ENCODE measurements around the gene SYNE2. TPM values are rescaled to one million over a fixed set of nuclear protein-coding genes. Genes with fewer than 3 reads are reported as not detected.

The SYNE2 gene
- total RNA-seq, 4 donors from 2014 or later, result 136 to 323 (median 215) TPM

- TF ChIP-seq, protein P1, sequence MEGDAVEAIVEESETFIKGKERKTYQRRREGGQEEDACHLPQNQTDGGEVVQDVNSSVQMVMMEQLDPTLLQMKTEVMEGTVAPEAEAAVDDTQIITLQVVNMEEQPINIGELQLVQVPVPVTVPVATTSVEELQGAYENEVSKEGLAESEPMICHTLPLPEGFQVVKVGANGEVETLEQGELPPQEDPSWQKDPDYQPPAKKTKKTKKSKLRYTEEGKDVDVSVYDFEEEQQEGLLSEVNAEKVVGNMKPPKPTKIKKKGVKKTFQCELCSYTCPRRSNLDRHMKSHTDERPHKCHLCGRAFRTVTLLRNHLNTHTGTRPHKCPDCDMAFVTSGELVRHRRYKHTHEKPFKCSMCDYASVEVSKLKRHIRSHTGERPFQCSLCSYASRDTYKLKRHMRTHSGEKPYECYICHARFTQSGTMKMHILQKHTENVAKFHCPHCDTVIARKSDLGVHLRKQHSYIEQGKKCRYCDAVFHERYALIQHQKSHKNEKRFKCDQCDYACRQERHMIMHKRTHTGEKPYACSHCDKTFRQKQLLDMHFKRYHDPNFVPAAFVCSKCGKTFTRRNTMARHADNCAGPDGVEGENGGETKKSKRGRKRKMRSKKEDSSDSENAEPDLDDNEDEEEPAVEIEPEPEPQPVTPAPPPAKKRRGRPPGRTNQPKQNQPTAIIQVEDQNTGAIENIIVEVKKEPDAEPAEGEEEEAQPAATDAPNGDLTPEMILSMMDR (IDR thresholded peaks at IDR 0.05; ENCODE audit: low read depth), result no peak
These were observed 400.9 kb downstream of the SYNE2 start for GRCh38 chr14:64253672-64254071.

DNA sequence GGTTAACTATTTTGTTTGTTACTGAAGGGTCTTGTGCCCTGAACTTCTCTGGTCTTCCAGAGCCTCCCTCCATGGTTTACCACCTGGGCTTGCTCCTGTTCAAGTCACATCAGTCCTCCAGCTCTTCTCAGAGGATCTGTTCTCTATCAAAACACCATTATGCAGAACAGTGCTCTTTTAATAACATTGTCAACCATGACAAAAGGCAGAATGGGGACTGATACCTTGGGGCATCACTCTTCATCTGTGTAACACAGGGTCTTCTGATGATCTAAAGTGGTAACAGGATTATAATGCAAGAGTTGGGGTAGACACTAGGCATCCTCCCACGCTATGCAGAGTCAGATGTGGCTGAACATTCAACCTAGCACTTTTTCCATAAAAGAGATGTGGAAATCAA is 403.0 kb downstream of the SYNE2 start:
- TF ChIP-seq, protein P1 (IDR thresholded peaks at IDR 0.05; ENCODE audit: low read depth), result no peak

DNA sequence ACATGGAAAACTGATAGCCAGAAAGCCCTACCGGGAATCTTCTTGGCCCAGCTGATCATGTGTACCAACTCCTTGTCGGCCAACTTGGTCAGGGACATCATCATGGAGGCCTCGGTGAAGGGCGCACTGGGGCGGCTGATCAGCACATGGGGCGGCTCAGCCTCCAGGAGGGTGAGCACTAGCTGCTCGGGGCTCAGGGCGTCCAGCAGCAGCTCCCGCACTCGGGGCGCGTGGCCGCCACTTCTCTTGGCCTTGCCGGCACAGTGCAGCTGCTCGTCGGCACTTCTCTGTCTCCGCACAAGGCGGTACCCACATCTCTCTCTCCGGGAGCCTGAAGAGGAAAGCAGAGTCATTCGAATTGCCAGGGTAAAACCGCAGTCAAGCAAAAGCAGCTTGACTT is 407.6 kb downstream of the SYNE2 start:
- TF ChIP-seq, protein P1 (IDR thresholded peaks at IDR 0.05; ENCODE audit: low read depth), result no peak

DNA sequence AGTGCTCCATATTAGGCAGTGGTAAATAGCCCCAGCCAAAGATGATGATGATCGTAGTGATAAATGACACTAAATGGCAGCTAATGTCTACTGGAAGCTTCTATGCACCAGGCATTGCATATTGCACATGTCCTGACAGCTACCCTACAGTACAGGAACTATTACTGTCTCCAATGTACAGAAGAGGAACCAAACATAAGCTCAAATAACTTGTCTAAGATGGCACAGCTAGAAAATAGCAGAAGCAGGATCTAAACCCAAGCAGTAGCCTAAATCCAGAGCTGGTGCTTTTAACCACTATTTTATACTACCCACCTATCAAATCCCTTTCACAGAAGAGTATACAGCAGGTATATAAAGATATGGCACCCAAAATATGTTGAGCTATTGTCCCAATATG is 412.4 kb downstream of the SYNE2 start:
- TF ChIP-seq, protein P1 (IDR thresholded peaks at IDR 0.05; ENCODE audit: low read depth), result no peak

DNA sequence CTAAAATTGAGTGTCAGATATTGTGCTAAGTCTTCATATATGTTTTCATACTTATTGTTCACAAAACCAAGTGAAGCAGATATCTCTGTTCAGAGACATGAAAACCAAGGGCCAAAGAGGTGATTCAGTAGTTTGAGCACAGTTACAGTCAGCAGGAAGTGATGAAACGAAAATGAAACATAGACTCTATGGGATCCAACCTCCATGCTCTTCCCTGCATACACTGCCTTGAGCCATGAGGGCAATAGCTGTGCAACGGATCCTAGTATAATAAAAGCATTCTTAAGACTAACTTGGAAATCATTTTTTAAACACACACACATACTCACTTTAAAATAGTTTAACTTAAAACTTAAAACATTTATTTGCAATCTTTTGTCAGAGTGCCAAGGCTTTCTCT is 413.4 kb downstream of the SYNE2 start:
- TF ChIP-seq, protein P1 (IDR thresholded peaks at IDR 0.05; ENCODE audit: low read depth), result no peak

- TF ChIP-seq, protein P1 (IDR thresholded peaks at IDR 0.05; ENCODE audit: low read depth), result no peak
These were observed 419.2 kb downstream of the SYNE2 start for GRCh38 chr14:64272019-64272418.

Small RNAs within 50 kb of the gene (small RNA-seq; reads per million reads assigned to genes)
- not detected for gene MIR548H1
- gene RF00019, result 0.49 reads per million
- not detected for gene RPS28P1

Other genes with a start within 250 kb of the SYNE2 start
- gene WDR89, start 211.1 kb upstream of the SYNE2 start, total RNA-seq, result 10 to 100 TPM in 1 of 4 donors, 1 to 10 TPM in 3; 4.1 to 12.4 (median 5.8) TPM
- 10 to 100 TPM; 18.1 to 35.2 (median 32.0) TPM for gene SGPP1, start 124.9 kb upstream of the SYNE2 start, total RNA-seq